GM19351 (cell line): Measurements from ENCODE around the gene PTPRS.
"Not testable (repeated sequence)": the region's sequence is repeated elsewhere in the genome, so short reads cannot be mapped to it uniquely, and the experiment has no call there.

ENCODE experiments used
- ATAC-seq: cut with Tn5 transposase; IDR thresholded peaks from one replicate; pipeline ENCODE4 v1.9.1; 2021; ENCODE audit warnings: mild to moderate bottlenecking, moderate library complexity; ENCODE audit not compliant: unreplicated experiment

The PTPRS gene

GRCh38 chr19:5340637-5341447, at the start of gene PTPRS:
Gene PTPRS (minus strand): TSS chr19:5340812. CDS start chr19:5286140, 54,672 bp downstream.
- peak; percentile 59 for ATAC-seq

GRCh38 chr19:5389353-5389752, 48.7 kb upstream of the PTPRS start:
- ATAC-seq, result no peak

GRCh38 chr19:5387472-5387871, 46.9 kb upstream of the PTPRS start:
- no peak for ATAC-seq

- no peak for ATAC-seq
Measured at GRCh38 chr19:5386841-5387240, 46.2 kb upstream of the PTPRS start.

- not testable (repeated sequence) for ATAC-seq
Measured at GRCh38 chr19:5381197-5381596, 40.6 kb upstream of the PTPRS start.

- ATAC-seq, result no peak
Measured at GRCh38 chr19:5380215-5380919, 39.8 kb upstream of the PTPRS start.

GRCh38 chr19:5376928-5377327, 36.3 kb upstream of the PTPRS start:
- ATAC-seq, result no peak

- no peak for ATAC-seq
Measured at GRCh38 chr19:5372572-5373200, 32.1 kb upstream of the PTPRS start.

GRCh38 chr19:5369962-5370367, 29.4 kb upstream of the PTPRS start:
- no peak for ATAC-seq

- no peak for ATAC-seq
Measured at GRCh38 chr19:5369304-5369703, 28.7 kb upstream of the PTPRS start.

- no peak for ATAC-seq
Measured at GRCh38 chr19:5367530-5368133, 27.0 kb upstream of the PTPRS start.

- ATAC-seq, result no peak
Measured at GRCh38 chr19:5365905-5366304, 25.3 kb upstream of the PTPRS start.

GRCh38 chr19:5364674-5365073, 24.1 kb upstream of the PTPRS start:
- no peak for ATAC-seq

- ATAC-seq, result not testable (repeated sequence)
Measured at GRCh38 chr19:5361839-5362238, 21.2 kb upstream of the PTPRS start.

GRCh38 chr19:5361407-5361806, 20.8 kb upstream of the PTPRS start:
- no peak for ATAC-seq

GRCh38 chr19:5360003-5360780, 19.6 kb upstream of the PTPRS start:
- no peak for ATAC-seq

GRCh38 chr19:5358173-5358800, 17.7 kb upstream of the PTPRS start:
- no peak for ATAC-seq

- no peak for ATAC-seq
Measured at GRCh38 chr19:5357584-5357983, 17.0 kb upstream of the PTPRS start.

- ATAC-seq, result no peak
Measured at GRCh38 chr19:5356918-5357317, 16.3 kb upstream of the PTPRS start.

- no peak for ATAC-seq
Measured at GRCh38 chr19:5356428-5356827, 15.8 kb upstream of the PTPRS start.
